ENCODE results near the gene LENG9.
"Not testable (repeated sequence)": the region's sequence is repeated elsewhere in the genome, so short reads cannot be mapped to it uniquely, and the experiment has no call there.

The LENG9 gene

DNA sequence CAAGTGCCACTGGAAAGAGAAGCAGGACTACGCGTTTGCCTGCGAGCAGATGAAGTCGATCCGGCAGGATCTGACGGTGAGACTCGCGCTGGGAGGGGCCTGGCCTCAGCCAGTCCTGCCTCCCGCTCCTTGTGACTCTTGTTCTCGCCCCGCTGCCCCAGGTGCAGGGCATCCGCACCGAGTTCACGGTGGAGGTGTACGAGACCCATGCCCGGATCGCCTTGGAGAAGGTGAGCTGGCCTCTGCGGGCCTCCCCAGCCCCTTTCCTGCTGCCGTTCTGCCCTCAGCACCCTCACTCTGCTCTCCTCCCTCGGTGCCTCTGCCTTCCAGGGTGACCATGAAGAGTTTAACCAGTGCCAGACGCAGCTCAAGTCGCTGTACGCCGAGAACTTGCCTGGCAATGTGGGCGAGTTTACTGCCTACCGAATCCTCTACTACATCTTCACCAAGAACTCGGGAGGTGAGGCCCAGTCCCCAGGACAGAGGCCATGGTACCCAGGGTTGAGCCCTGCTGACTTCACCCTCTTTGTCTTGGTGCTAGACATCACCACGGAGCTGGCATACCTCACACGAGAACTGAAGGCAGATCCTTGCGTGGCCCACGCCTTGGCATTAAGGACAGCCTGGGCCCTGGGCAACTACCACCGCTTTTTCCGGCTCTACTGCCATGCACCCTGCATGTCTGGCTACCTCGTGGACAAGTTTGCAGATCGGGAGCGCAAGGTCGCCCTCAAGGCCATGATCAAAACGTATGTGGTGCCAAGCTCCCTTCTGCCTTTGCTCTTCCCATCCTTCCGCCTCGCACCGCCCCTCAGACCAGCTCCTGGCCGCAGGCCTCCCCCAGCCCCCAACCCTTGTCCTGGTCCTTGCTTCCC is 5.6 kb downstream of the LENG9 start:
- no peak for DNase-seq

- no peak for DNase-seq
Observed at GRCh38 chr19:54456423-54457373, 6.9 kb downstream of the LENG9 start.

DNA sequence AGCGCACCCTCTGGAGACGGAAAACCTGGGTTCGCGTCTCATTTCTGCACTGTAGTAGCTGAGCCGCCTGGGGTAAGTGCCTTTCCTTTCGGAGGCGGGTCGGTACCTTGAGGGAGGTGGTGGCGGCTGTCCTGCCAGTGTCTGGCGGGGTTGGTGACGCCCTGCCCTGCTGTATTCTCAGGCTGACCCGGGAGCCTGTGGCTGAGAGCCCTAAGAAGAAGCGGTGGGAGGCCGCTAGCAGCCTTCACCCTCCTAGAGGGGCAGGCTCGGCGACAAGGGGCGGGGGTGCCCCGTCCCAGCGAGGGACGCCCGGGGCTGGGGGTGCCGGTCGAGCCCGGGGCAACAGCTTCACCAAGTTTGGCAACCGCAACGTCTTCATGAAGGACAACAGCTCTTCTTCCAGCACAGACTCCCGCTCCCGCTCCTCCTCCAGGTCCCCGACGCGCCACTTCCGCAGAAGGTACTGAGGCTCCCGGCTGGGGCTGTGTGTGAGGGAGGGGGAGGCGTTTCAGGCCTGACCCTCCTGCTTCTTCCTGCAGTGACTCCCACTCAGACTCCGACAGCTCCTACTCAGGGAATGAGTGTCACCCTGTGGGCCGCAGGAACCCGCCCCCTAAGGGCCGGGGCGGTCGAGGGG is 7.7 kb downstream of the LENG9 start:
- no peak for DNase-seq

DNA sequence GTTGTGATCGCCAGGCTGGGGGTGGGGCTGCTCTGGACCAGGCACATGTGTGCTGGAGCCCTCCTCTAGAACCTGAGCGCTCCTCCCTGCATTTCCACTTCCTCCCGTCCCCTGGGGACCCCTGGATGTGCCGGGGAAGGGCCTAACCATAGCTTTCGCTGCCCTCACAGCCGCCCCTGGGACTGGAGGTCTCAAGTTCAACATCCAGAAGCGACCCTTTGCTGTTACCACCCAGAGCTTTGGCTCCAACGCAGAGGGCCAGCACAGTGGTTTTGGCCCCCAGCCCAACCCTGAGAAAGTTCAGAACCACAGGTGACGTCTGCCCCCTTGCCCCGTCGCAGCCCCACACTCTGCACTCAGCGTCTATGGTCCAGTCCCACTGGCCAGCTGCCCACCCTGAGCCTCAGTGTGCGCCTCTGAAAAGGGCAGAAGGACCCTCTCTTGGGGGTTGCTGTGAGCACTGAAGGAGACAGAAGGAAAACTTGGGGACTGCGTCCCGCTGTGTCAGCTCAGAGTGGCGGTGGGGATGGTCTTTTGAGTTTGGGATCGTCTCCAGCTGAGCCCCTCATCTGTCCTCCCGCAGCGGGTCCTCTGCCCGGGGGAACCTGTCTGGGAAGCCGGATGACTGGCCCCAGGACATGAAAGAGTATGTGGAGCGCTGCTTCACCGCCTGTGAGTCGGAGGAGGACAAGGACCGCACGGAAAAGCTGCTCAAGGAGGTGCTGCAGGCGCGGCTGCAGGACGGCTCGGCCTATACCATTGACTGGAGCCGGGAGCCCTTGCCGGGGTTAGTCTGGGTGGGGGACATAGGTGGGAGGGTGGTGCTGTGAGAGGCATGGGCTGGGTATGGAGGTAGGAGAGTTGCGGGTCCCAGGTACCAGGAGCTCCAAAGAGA is 8.6 kb downstream of the LENG9 start:
- no peak for DNase-seq

GRCh38 chr19:54453921-54454780 is 9.4 kb downstream of the LENG9 start:
- DNase-seq = no peak

DNA sequence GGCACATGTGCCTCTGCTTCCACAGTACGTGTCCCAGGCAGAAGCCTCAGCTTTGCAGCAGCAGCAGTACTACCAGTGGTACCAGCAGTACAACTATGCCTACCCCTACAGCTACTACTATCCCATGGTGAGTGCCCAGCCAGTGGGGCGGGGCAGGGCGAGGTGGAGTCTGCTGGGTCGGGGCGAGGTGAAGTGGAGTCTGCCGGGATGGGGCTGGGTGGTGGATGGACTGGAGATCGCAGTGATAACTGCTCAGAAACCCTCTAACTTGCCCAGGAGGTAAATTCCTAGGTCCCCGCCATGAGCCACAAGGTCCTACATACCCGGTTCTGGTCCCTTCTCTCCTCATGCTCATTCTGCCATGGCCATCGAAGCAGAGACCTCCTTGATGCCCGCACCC is 11.0 kb downstream of the LENG9 start:
- DNase-seq = no peak

- DNase-seq = no peak
Observed at GRCh38 chr19:54451997-54452396, 11.6 kb downstream of the LENG9 start.

- no peak for DNase-seq
Observed at GRCh38 chr19:54451331-54451871, 12.2 kb downstream of the LENG9 start.

DNA sequence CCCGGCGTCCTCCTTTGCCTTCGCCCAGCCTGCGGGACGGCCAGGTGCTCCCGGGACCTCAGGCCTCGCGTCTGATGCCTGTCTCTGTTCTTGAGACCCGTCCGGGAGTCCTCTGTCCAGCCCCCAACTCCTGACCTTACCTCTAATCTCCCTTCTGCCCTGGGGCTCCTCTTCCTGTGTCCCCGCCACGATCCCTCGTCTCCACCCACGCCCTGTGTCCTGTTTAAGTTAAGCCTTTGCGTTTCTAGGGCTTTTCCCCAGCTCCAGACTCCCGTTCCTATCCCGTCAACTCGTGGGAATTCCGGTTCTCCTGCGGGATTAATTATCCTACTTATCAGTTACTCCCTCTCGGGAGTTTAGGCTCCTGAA is 13.9 kb downstream of the LENG9 start:
- DNase-seq = no peak

DNA sequence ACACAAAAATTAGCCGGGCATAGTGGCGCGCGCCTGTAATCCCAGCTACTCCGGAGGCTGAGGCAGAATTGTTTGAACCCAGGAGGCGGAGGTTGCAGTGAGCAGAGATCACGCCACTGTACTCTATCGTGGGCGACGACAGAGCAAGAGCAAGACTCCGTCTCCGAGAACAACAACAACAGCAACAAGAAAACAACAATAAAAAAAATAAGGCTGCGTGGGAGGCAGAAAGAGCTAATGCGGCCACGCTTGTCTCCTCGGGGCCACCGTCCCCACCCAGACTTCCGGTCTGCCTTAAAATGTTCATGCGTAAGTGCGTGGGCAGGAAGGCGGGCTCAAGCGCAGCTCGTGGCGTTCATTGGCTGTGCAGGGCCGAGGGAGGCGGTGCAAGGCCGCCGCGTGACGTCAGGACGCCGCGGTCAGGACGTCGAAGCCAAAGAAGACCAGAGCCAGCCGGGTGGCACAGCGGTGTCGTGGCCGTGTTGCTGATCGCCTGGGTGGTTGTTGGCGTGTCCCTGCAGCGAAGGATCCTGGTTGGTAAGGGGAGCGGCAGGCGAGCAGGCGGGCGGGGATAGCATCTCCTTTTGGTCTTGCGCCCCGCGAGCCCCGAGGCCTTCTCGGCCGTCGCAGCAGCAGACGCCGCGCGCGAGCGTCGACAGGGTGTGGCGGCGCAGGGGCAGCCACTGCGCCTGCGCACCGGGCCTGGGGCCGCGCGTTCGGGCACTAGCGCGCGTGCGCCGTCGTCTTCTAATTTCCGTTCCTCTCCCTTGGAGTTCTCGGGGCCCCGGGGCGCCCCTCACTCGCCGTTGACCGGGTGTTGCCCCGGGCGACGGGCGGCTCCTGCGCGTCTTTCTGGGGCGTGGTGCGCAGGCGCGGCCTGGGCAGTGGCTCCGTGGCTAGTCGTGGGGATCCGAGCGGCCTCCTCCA is 14.5 kb downstream of the LENG9 start, which contains the start of gene LENG8:
Gene LENG8 (plus strand): TSS at position 426 of the 927 bp plus-strand sequence. CDS start 2,146 bp downstream, outside the sequence.
- peak; percentile 94 for DNase-seq

GRCh38 chr19:54448040-54448773 is 15.4 kb downstream of the LENG9 start:
- DNase-seq = peak; percentile 14

DNA sequence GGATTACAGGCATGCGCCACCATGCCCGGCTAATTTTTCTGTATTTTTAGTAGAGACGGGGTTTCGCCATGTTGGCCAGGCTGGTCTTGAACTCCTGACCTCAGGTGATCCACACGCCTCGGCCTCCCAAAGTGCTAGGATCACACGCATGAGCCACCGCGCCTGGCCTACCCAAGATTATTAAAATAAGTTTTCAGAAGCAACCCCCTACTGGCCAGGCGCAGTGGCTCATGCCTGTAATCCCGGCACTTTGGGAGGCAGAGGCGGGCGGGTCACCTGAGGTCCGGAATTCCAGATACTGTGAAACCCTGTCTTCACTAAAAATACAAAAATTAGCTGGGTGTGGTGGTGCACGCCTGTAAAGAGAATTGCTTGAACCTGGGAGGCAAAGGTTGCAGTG is 17.2 kb downstream of the LENG9 start:
- not testable (repeated sequence) for DNase-seq

DNA sequence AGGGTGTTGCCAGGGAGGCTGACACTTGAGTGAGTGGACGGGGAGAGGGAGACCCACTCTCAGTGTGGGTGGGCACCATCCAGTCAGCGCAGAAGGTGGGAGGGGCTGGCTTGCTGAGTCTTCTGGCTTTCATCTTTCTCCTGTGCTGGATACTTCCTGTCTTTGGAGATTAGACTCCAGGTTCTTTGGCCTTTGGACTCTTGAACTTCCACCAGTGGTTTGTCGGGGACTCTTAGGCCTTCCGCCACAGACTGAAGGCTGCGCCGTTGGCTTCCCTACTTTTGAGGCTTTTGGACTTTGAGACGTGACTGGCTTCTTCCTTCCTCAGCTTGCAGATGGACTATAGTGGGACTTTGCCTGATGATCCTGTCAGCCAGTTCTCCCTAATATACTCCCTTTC is 18.8 kb downstream of the LENG9 start:
- no peak for DNase-seq

DNA sequence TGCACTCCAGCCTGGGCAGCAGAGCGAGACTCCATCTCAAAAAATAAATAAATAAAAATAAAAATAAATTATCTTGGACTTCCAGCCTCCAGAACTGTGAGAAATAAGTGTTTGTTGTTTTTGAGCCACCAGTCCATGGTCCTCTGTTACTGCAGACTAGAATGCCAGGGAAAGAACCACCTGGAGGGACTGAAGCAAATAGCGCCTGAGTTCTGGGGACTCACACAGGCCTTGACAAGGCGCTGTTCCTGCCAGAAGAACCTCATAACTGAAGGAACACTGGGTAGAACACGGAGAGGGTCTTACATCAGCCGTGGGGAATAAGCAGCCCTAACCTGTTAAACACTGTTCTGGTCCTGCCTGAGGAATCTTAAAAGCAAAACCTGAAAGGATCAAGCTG is 22.9 kb downstream of the LENG9 start:
- no peak for DNase-seq

DNA sequence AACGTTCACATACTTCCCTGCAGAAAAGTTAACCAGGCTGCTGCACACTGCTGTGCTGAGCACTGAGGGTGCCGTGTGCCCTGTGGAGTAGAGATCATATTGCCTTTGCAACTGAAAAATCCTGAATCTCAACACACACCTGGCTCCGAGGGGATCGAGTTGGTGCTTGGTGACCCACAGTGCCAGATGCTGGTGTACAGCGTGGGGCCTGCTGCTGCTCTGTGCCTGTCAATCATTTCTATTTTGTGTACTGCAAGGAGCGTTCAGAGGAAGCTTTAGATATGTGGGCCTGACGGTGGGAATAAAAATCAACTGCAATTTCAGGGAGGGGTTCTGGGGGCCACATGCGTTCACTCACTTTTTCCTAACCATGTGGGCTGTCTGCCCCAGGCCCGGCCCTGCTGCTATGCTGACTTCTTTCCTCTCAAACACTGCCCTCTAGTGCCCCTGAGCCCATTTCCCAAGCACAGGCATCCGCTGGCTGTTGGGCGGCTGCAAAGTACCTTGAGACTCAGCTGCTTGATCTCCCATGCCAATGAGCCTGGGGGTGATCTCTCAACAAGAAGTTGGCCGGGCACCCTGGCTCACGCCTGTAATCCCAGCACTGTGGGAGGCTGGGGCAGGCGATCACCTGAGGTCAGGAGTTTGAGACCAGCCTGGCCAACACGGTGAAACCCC is 24.3 kb downstream of the LENG9 start:
- DNase-seq = no peak

- DNase-seq = no peak
Observed at GRCh38 chr19:54436628-54437252, 26.8 kb downstream of the LENG9 start.

DNA sequence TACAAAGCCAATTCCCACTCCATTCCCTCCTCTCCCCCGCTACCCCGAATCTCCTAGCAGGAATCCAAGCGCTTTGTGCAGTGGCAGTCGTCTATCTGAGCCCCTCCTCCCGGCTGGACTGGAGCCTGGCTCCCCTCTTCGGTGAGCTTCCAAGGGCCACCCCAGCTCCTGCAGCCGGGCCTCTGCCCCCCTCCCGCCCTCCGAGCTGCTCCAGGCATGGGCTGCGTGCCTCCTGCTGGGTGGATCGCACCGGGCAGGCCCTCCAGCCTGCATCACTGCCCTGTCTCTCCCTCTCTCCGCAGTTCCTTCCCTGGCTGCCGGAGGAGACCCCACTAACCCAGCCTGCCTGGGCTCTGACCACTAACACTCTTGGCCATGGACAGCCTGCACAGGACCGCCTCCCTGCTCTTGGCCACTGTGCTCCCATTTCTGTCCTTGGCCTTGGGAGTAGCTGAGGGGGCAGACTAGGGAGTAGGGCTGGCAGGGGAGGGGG is 27.5 kb downstream of the LENG9 start:
- no peak for DNase-seq

DNA sequence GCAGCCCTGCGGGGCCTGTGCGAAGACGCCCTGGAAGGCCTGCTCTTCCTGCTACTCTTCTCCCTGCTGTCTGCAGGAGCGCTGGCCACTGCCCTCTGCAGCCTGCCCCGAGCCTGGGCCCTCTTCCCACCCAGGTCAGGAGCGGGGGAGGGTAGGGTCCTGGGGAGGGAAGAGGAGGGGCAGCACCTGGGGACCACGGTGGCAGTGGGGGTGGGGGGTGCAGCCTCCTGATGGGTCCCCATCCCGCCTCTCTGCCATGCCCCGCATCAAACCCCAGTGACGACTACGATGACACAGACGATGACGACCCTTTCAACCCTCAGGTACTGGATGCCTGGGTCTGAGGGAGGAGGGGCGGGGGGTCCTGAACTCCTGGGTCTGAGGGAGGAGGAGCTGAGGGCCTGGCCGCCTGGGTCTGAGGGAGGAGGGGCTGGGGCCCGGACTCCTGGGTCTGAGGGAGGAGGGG is 28.0 kb downstream of the LENG9 start:
- no peak for DNase-seq

Measured in NCI-H748 treated with DMSO at 0.1 percent for 48 hours (cell line).